ENCODE results near the gene KCNAB3.

DNA sequence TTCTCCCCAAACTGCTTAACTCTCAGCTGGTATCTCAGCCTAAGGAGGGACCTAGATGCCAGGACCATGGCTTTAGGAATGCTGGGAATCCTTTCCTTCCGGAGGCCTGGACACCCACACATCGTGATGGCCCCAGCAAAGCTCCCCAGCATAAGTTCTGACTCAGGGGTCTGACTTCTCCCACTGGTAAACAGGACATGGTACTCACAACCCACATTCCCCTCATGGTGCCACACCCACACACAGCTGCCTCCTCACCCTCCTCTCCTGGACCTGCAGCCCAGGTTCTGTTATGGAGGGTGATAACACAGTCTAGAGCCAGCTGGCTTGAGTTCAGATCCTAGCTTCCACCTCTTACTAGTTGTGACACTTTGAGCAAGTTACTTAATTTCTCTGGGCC lies 12.8 kb downstream of the KCNAB3 start:
- TF ChIP-seq KLF16 (IDR thresholded peaks at IDR 0.05) (no peak), KLF6 (CRISPR knock-in tag; IDR thresholded peaks at IDR 0.05; ENCODE audit: borderline replicate concordance) (no peak), MAFK (IDR thresholded peaks at IDR 0.05; ENCODE audit: low read length) (no peak), KDM4B (IDR thresholded peaks at IDR 0.05; ENCODE audit: borderline replicate concordance in 2 of 2, low read depth in 1 of 2) (no peak)

All from K562 (cell line).